ENCODE measurements around the gene DDA1.
A peak's percentile ranks its signal among the peaks of the same experiment; 100 is the strongest.

The DDA1 gene

GRCh38 chr19:17341845-17342244, 32.5 kb downstream of the DDA1 start:
- DNase-seq (ENCODE audit: low read depth) = no peak
- no peak for TF ChIP-seq CTCF (conservative IDR thresholded peaks at IDR 0.05; ENCODE audit: low read length)
- H3K4me3 ChIP-seq (ENCODE audit: low read length) = no peak overlapping the region

GRCh38 chr19:17346109-17346671, 36.8 kb downstream of the DDA1 start:
- H3K4me3 ChIP-seq (ENCODE audit: low read length) = no peak overlapping the region
- TF ChIP-seq CTCF (conservative IDR thresholded peaks at IDR 0.05; ENCODE audit: low read length) = peak; percentile 80
- peak; percentile 41 for DNase-seq (ENCODE audit: low read depth)

GRCh38 chr19:17347361-17347760, 38.0 kb downstream of the DDA1 start:
- DNase-seq (ENCODE audit: low read depth) = no peak
- no peak for TF ChIP-seq CTCF (conservative IDR thresholded peaks at IDR 0.05; ENCODE audit: low read length)

GRCh38 chr19:17347877-17348276, 38.5 kb downstream of the DDA1 start:
- no peak for TF ChIP-seq CTCF (conservative IDR thresholded peaks at IDR 0.05; ENCODE audit: low read length)
- H3K4me3 ChIP-seq (ENCODE audit: low read length) = no peak overlapping the region
- no peak for DNase-seq (ENCODE audit: low read depth)

More at GRCh38 chr19:17347361-17347760, 38.0 kb downstream of the DDA1 start:
- H3K4me3 ChIP-seq (ENCODE audit: low read length) = no peak overlapping the region

- TF ChIP-seq CTCF (conservative IDR thresholded peaks at IDR 0.05; ENCODE audit: low read length) = no peak
- peak; percentile 29 for DNase-seq (ENCODE audit: low read depth)
- peak overlapping the region; percentile 36 for H3K4me3 ChIP-seq (ENCODE audit: low read length)
Observed at GRCh38 chr19:17348700-17349099, 39.3 kb downstream of the DDA1 start.

GRCh38 chr19:17351815-17352435, 42.6 kb downstream of the DDA1 start:
- H3K4me3 ChIP-seq (ENCODE audit: low read length) = no peak overlapping the region
- DNase-seq (ENCODE audit: low read depth) = no peak
- TF ChIP-seq CTCF (conservative IDR thresholded peaks at IDR 0.05; ENCODE audit: low read length) = no peak

GRCh38 chr19:17352608-17353280, 43.4 kb downstream of the DDA1 start:
- no peak for DNase-seq (ENCODE audit: low read depth)
- TF ChIP-seq CTCF (conservative IDR thresholded peaks at IDR 0.05; ENCODE audit: low read length) = no peak
- no peak overlapping the region for H3K4me3 ChIP-seq (ENCODE audit: low read length)
